Activated naive CD8-positive, alpha-beta T cell treated with anti-CD3 and anti-CD28 coated beads, Interleukin-2, amount 50 U/mL, for 24 hours (primary cell): ENCODE results near the gene PNRC1.
"Not testable (repeated sequence)": the region's sequence is repeated elsewhere in the genome, so short reads cannot be mapped to it uniquely, and the experiment has no call there.

ENCODE experiments used
- ATAC-seq: fragments of 150-1000 bp; cut with Tn5 transposase; one replicate; pipeline ENCODE4 v1.10.0; 2021
- DNase-seq: peaks from one replicate; pipeline ENCODE4 v3.0.0; 2021
- H3K27ac Mint-ChIP-seq: one replicate; pipeline ENCODE4 v1.8.0; 2021; ENCODE audit warnings: mild to moderate bottlenecking, mixed read lengths
- H3K27me3 Mint-ChIP-seq: one replicate; pipeline ENCODE4 v1.8.0; 2021; ENCODE audit warnings: mixed read lengths
- H3K36me3 Mint-ChIP-seq: one replicate; pipeline ENCODE4 v1.8.0; 2021; ENCODE audit warnings: low read depth, mixed read lengths
- H3K4me1 Mint-ChIP-seq: one replicate; pipeline ENCODE4 v1.8.0; 2021; ENCODE audit warnings: mixed read lengths
- H3K4me3 Mint-ChIP-seq: one replicate; pipeline ENCODE4 v1.8.0; 2021; ENCODE audit warnings: mild to moderate bottlenecking, moderate library complexity, mixed read lengths
- H3K9me3 Mint-ChIP-seq: one replicate; pipeline ENCODE4 v1.8.0; 2021; ENCODE audit warnings: mixed read lengths

Gene PNRC1

GRCh38 chr6:89080281-89081128, at the start of gene PNRC1:
Gene PNRC1 (plus strand): TSS chr6:89080751. CDS start chr6:89080895, 144 bp downstream.
- Mint-ChIP-seq H3K9me3 (no peaks in the 10 kb centered on the region), H3K27ac (peak within 1 kb of the TSS; percentile 95), H3K4me3 (peak within 1 kb of the TSS; percentile 94), H3K4me1 (peaks cover 34% of the 10 kb centered on the region), H3K27me3 (no peaks in the 10 kb centered on the region), H3K36me3 (peaks cover 24% of the 10 kb centered on the region)
- ATAC-seq: peak; percentile 75
- peak; percentile 100 for DNase-seq

DNA sequence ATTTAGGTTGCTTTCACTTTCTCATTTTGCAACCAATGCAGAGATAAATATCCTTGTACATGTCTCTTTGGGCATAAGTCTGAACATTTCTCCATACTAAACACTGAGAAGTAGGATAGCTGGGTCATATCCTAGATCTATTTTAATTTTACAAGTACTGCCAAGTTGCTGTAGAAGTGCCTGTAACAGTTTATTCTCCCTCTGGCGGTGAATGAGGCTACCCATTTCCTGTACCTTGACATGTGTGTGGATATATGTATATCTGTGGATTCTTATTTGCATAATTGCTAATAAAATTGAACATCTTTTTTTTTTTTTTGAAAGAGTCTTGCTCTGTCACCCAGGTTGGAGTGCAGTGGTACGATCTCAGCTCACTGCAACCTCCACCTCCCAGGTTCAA, 48.0 kb upstream of the PNRC1 start:
- Mint-ChIP-seq H3K27ac (no peak overlapping the region), H3K36me3 (no peaks in the 10 kb centered on the region), H3K4me3 (no peak overlapping the region), H3K27me3 (peaks cover 2% of the 10 kb centered on the region), H3K9me3 (peaks cover 2% of the 10 kb centered on the region), H3K4me1 (no peaks in the 10 kb centered on the region)
- DNase-seq (no peak), ATAC-seq (no peak)

GRCh38 chr6:89033461-89033860, 47.1 kb upstream of the PNRC1 start:
- DNase-seq (no peak), ATAC-seq (no peak)
- no peak overlapping the region for H3K27ac Mint-ChIP-seq
- peaks cover 8% of the 10 kb centered on the region for H3K9me3 Mint-ChIP-seq
- no peaks in the 10 kb centered on the region for H3K4me1 Mint-ChIP-seq
- no peak overlapping the region for H3K4me3 Mint-ChIP-seq
- H3K36me3 Mint-ChIP-seq: peaks cover 5% of the 10 kb centered on the region
- no peaks in the 10 kb centered on the region for H3K27me3 Mint-ChIP-seq

- H3K9me3 Mint-ChIP-seq: peaks cover 15% of the 10 kb centered on the region
- H3K36me3 Mint-ChIP-seq, H3K27ac Mint-ChIP-seq, DNase-seq, ATAC-seq, H3K27me3 Mint-ChIP-seq, H3K4me1 Mint-ChIP-seq, H3K4me3 Mint-ChIP-seq: not testable (repeated sequence)
Observed at GRCh38 chr6:89034116-89034515, 46.4 kb upstream of the PNRC1 start.

DNA sequence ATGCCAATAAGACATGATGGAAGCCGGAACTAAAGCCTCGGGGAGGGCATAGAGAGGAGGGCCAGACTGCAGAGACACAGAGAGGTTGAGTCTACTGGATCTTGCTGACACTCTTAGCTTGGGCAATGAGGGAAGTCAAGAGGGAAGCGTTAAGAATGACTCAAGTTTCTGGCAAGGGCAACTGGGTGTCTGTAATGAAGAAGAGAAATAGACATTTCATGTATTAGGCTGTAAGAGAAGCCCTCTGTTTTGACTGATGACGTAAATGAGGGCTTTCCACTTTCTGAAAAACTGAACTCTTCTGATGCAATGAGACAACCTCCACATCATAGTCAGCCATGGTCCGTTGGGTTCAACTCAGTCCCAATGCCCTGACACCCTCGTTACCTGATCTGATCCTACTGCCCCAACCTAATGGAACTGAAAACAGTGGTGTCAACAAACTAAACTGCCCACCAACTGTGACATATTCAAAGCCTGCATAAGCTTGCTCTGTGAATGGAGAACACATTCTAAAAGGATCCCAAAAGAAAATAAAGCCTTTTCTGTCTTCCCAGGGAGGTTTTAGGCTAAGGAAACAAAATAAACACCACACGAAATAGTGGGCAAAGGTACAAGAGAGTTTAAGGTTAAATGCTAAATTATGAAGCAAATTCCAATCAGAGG, 45.8 kb upstream of the PNRC1 start:
- peaks cover 9% of the 10 kb centered on the region for H3K36me3 Mint-ChIP-seq
- H3K27me3 Mint-ChIP-seq: no peaks in the 10 kb centered on the region
- DNase-seq (no peak), ATAC-seq (no peak)
- H3K4me3 Mint-ChIP-seq: no peak overlapping the region
- no peak overlapping the region for H3K27ac Mint-ChIP-seq
- H3K4me1 Mint-ChIP-seq: no peaks in the 10 kb centered on the region
- H3K9me3 Mint-ChIP-seq: peaks cover 18% of the 10 kb centered on the region

DNA sequence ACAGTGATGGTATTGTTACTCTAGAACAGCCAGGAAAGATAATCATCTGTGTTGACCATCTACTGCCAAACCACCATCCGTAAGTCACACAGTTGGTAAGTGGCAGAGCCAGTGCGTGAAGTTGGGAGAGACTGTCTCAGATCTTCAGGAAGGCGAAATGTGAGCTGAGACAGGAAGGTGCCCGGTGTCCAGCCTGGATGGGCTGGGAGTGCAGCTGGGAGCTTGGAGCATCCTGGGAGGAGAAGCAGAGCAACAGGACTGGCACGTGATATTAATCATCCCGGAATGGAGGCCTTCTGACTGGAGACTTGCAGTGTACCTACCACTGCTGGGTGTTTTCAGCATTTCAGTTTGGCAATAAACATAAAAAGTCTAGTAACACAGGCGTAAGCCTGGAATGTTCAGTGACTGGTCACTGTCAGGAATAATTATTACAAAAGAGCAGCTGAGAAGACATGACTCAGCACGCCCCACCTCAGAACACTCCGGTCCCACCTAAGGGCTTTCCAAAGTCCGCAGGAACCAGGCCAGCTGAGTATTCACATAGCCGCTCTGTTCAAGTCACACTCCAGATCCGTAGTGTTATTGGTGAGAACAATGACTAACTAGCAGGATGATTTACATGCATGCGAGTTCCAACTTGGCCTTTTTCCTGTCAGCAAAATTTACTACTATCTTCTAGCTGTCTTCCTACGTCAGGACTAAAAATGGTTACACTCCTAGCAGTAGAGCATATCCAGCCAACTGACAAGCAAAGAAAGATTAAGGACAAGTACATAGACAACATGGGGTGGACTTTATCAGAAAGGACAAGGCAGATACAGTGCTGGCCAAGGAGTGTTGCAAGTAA, 45.1 kb upstream of the PNRC1 start:
- Mint-ChIP-seq H3K4me3 (no peak overlapping the region), H3K27ac (no peak overlapping the region), H3K4me1 (no peaks in the 10 kb centered on the region), H3K9me3 (peaks cover 19% of the 10 kb centered on the region), H3K27me3 (no peaks in the 10 kb centered on the region), H3K36me3 (peaks cover 9% of the 10 kb centered on the region)
- ATAC-seq (no peak), DNase-seq (no peak)

DNA sequence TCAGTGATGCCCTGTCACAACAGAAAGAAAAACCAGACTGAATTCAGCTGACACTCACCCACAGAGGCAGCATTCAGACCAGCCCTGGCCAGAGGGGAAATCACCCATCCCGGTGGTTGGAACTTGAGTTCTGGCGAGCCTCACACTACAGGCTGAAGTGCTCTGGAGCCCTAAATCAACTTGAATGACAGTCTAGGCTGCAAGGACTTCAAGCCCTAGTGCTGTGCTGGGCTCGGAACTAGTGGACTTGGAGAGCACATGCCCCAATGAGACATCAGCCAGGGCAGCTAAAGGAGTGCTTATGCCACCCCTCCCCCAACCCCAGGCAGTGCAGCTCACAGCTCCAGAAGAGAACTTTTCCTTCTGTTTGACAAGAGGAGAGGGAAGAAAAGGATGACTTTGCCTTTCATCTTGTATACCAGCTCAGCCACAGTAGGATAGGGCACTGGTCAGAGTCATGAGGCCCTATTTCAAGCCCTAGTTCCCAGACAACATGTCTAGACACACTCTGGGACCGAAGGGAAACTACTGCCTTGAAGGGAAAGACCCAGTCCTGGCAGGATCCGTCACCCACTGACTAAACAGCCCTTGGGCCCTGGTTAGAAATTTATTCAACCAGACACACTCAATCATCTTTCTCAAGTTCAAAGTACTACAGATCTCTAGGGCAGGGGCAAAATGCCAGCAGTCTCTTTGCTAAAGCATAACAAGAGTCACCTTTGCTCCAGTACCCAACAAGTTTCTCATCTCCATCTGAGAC, 43.2 kb upstream of the PNRC1 start:
- H3K36me3 Mint-ChIP-seq: peaks cover 9% of the 10 kb centered on the region
- ATAC-seq (no peak), DNase-seq (no peak)
- no peaks in the 10 kb centered on the region for H3K4me1 Mint-ChIP-seq
- H3K4me3 Mint-ChIP-seq: no peak overlapping the region
- no peaks in the 10 kb centered on the region for H3K27me3 Mint-ChIP-seq
- peaks cover 19% of the 10 kb centered on the region for H3K9me3 Mint-ChIP-seq
- no peak overlapping the region for H3K27ac Mint-ChIP-seq

- H3K36me3 Mint-ChIP-seq, H3K27ac Mint-ChIP-seq: not testable (repeated sequence)
- peaks cover 19% of the 10 kb centered on the region for H3K9me3 Mint-ChIP-seq
Observed at GRCh38 chr6:89037901-89038293, 42.7 kb upstream of the PNRC1 start.

GRCh38 chr6:89042664-89043063, 37.9 kb upstream of the PNRC1 start:
- Mint-ChIP-seq H3K27ac (no peak overlapping the region), H3K9me3 (peaks cover 17% of the 10 kb centered on the region), H3K4me1 (no peaks in the 10 kb centered on the region), H3K36me3 (peaks cover 8% of the 10 kb centered on the region), H3K27me3 (no peaks in the 10 kb centered on the region), H3K4me3 (no peak overlapping the region)
- DNase-seq (no peak), ATAC-seq (no peak)

More at GRCh38 chr6:89037901-89038293, 42.7 kb upstream of the PNRC1 start:
- H3K4me1 Mint-ChIP-seq, H3K4me3 Mint-ChIP-seq, H3K27me3 Mint-ChIP-seq, ATAC-seq, DNase-seq: not testable (repeated sequence)

DNA sequence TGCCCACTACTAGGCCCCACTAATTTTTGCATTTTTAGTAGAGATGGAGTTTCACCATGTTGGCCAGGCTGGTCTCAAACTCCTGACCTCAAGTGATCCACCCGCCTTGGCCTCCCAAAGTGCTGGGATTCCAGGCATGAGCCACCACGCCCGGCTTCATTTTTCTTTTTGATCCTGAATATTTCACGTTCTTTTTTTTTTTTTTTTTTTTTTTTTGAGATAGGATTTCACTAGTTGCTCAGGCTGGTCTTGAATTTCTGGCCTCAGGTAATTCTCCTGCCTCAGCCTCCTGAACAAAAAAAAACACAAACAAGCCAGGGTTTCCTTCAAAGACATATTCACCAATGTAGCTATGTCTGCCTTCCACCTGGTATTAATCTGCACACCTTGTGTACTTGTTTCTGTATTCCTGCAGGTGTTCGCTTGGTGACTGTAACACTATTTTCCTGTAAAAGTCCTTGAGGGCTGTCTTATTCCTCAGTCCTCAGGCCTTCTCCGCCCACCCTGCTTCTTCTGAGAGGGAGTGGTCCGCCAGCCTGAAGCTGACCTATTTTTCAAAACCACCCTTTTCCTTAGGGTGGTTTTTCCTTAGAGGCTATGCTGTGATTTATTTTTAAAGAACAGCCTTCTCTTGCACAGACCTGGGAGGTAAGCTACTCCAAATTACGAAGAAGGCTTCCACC, 36.1 kb upstream of the PNRC1 start:
- no peak overlapping the region for H3K4me3 Mint-ChIP-seq
- no peaks in the 10 kb centered on the region for H3K4me1 Mint-ChIP-seq
- no peaks in the 10 kb centered on the region for H3K36me3 Mint-ChIP-seq
- DNase-seq (no peak), ATAC-seq (no peak)
- no peak overlapping the region for H3K27ac Mint-ChIP-seq
- H3K27me3 Mint-ChIP-seq: no peaks in the 10 kb centered on the region
- peaks cover 4% of the 10 kb centered on the region for H3K9me3 Mint-ChIP-seq

GRCh38 chr6:89045011-89045387, 35.6 kb upstream of the PNRC1 start:
- Mint-ChIP-seq H3K27me3 (no peaks in the 10 kb centered on the region), H3K9me3 (no peaks in the 10 kb centered on the region), H3K27ac (no peak overlapping the region), H3K36me3 (no peaks in the 10 kb centered on the region), H3K4me1 (no peaks in the 10 kb centered on the region), H3K4me3 (no peak overlapping the region)
- DNase-seq (no peak), ATAC-seq (no peak)

- H3K4me1 Mint-ChIP-seq: no peaks in the 10 kb centered on the region
- ATAC-seq (no peak), DNase-seq (no peak)
- no peak overlapping the region for H3K4me3 Mint-ChIP-seq
- H3K27me3 Mint-ChIP-seq: no peaks in the 10 kb centered on the region
- no peaks in the 10 kb centered on the region for H3K36me3 Mint-ChIP-seq
- no peak overlapping the region for H3K27ac Mint-ChIP-seq
- no peaks in the 10 kb centered on the region for H3K9me3 Mint-ChIP-seq
Observed at GRCh38 chr6:89045576-89045975, 35.0 kb upstream of the PNRC1 start.

GRCh38 chr6:89047473-89047872, 33.1 kb upstream of the PNRC1 start:
- DNase-seq (no peak), ATAC-seq (no peak)
- Mint-ChIP-seq H3K27ac (no peak overlapping the region), H3K36me3 (no peaks in the 10 kb centered on the region), H3K4me1 (peaks cover 14% of the 10 kb centered on the region), H3K9me3 (no peaks in the 10 kb centered on the region), H3K27me3 (no peaks in the 10 kb centered on the region), H3K4me3 (no peak overlapping the region)
